Measurements from ENCODE around the gene METTL26.

DNA sequence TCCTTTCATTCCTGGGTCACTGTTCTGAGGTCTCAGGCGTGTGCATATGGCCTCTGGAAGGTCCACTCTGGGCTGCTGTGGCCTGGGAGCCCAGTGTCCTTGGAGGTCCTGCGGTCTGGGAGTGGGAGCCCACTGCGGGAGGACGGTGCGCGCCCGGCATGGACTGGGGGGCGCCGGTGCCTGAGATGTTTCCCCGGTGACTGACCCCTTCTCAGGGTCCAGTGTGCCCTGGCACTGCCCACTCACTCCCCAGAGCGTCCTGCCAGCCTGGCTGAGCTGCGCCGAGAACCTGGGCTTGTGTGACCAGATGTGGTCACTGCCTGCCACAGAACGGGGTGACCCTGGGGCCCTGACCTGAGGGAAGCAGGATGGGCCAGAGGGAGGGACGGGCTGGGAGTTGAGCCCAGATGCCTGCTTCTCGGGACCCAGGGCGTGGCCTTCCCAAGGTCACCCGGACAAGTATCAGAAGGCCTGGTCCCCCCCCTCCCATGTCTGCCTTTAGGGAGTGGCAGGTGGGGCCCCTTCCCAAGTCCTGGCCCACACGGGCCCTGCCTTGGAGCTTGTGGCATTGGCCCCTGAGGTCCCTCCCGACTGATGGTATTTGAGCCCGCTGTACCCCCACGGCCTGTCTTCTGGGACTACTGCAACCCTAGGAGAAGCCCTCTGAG is 38.2 kb upstream of the METTL26 start:
- TF ChIP-seq TAF1 (IDR thresholded peaks at IDR 0.05; ENCODE audit: low read depth, low read length) = no peak
- TF ChIP-seq POLR2AphosphoS5 (IDR thresholded peaks at IDR 0.05; ENCODE audit: low read depth, low read length) = no peak
- no peak for TF ChIP-seq CBX8 (IDR thresholded peaks at IDR 0.05; ENCODE audit: borderline replicate concordance, low read depth, low read length)
- TF ChIP-seq BRCA1 (IDR thresholded peaks at IDR 0.05; ENCODE audit: low read depth, low read length) = no peak
- TF ChIP-seq YY1 (IDR thresholded peaks at IDR 0.05; ENCODE audit: low read depth, low read length) = no peak
- no peak for TF ChIP-seq JUN (IDR thresholded peaks at IDR 0.05; ENCODE audit: low read depth, low read length)
- no peak for TF ChIP-seq EP300 (IDR thresholded peaks at IDR 0.05; ENCODE audit: borderline replicate concordance in 1 of 2, low read depth in 2 of 2, low read length in 2 of 2)

All from H1 (cell line).